ENCODE measurements around the gene BMP6. TPM values are rescaled to one million over a fixed set of nuclear protein-coding genes. Genes with fewer than 3 reads are reported as not detected.
A peak's percentile ranks its signal among the peaks of the same experiment; 100 is the strongest.

Gene BMP6
- total RNA-seq, 3 donors from 2014 or later = 3.5 to 11.1 (median 6.2) TPM

DNA sequence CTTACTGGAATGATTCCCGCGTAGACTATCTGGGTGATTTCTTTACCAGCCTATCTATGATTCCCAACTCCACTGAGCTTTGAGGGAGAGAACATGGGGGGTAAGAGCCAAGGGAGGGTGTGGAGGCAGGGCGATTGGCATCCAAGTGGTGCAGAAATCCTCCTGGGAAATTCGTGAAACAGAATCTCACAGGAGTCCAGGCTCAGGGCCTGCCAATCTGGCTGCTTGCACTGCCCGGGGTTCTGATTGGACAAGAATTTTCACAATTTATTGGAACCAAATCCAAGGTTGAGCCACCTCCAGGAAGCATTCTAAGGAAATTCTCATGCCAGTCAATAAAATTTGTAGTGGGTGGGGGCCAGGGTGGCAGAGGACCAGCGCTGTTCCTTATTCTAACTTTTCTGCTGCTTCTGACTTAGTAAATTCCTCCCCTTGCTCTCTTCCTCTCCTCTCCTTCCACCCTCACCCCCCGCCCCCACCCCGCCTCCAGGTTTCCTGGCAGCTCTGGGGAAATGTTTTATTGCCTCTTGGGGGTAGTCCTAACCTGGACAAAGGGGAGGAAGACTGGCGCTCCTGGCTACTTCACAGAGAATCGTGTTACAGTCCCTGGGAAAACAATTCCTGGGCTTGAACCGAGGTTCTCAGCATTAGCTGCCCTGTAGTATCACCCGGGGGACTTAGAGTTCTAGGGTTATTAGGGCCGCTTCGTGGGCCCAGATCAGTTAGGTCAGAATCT, 3.1 kb downstream of the BMP6 start:
- no peaks in the 10 kb centered on the region for H3K36me3 ChIP-seq
- H3K27me3 ChIP-seq = peaks cover 3 to 62% of the 10 kb centered on the region in 2 donors
- H3K4me1 ChIP-seq = peaks cover 0 to 11% of the 10 kb centered on the region in 2 donors
- no peak for DNase-seq (ENCODE audit: low spot score in 2 of 2)
- intact Hi-C loops (cut with DNase I; ENCODE audit: low total_unique reads) = no loop called here
- peak overlapping the region; percentile 59 to 89 (median 62) for H3K4me3 ChIP-seq
- H3K27ac ChIP-seq = peak overlapping the region in 1 of 2 donors; percentile 66
- TF ChIP-seq POLR2AphosphoS5 (IDR thresholded peaks at IDR 0.05) (no peak), POLR2A (IDR thresholded peaks at IDR 0.05) (no peak)
- TF ChIP-seq, protein P1, sequence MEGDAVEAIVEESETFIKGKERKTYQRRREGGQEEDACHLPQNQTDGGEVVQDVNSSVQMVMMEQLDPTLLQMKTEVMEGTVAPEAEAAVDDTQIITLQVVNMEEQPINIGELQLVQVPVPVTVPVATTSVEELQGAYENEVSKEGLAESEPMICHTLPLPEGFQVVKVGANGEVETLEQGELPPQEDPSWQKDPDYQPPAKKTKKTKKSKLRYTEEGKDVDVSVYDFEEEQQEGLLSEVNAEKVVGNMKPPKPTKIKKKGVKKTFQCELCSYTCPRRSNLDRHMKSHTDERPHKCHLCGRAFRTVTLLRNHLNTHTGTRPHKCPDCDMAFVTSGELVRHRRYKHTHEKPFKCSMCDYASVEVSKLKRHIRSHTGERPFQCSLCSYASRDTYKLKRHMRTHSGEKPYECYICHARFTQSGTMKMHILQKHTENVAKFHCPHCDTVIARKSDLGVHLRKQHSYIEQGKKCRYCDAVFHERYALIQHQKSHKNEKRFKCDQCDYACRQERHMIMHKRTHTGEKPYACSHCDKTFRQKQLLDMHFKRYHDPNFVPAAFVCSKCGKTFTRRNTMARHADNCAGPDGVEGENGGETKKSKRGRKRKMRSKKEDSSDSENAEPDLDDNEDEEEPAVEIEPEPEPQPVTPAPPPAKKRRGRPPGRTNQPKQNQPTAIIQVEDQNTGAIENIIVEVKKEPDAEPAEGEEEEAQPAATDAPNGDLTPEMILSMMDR (IDR thresholded peaks at IDR 0.05) = no peak
- no peaks in the 10 kb centered on the region for H3K9me3 ChIP-seq

DNA sequence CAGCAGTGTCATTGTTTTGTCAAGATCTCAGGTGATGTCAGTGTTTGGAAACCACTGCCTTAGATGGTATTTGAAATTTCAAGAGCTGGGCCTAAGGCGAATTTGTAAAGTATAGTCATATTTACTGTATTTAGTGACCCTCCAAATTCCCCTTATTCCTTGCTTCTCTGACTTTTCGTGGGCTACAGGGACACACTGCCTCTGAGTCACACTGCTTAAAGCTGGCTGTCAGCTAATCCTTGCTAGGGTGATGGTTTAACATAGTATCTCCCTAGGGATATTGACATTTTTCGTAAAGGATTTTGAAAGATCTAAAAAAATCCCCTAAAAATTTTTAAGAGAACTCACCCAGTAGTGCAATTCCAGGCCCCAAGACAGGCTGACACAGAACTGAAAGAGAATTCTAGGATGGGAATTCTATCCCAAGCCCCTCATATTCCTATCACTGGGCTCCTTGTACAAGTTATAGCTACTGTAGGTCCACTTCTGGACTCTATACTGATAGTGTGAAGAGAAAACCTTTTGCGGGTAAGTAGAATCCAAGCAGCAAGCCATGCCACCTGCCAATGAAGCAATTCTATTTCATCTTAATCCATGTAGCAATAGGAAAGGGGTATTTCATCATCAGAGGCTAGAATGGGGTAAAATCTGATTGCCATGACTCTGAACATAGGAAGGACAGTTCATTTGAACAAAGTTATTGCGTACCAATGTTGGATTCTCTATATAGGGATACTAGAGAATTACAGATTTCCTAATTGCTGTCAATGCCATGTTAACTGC, 4.3 kb downstream of the BMP6 start:
- intact Hi-C loops (cut with DNase I; ENCODE audit: low total_unique reads) = no loop called here
- Histone ChIP-seq H3K27ac (peak overlapping the region in 1 of 2 donors; percentile 66), H3K9me3 (no peaks in the 10 kb centered on the region), H3K4me3 (peak overlapping the region in 1 of 3 donors; percentile 89), H3K27me3 (peaks cover 3 to 62% of the 10 kb centered on the region in 2 donors), H3K4me1 (peaks cover 0 to 11% of the 10 kb centered on the region in 2 donors), H3K36me3 (no peaks in the 10 kb centered on the region)
- no peak for DNase-seq (ENCODE audit: low spot score in 2 of 2)
- no peak for TF ChIP-seq POLR2A (IDR thresholded peaks at IDR 0.05)
- TF ChIP-seq, protein P1 (IDR thresholded peaks at IDR 0.05) = no peak
- TF ChIP-seq POLR2AphosphoS5 (IDR thresholded peaks at IDR 0.05) = no peak

DNA sequence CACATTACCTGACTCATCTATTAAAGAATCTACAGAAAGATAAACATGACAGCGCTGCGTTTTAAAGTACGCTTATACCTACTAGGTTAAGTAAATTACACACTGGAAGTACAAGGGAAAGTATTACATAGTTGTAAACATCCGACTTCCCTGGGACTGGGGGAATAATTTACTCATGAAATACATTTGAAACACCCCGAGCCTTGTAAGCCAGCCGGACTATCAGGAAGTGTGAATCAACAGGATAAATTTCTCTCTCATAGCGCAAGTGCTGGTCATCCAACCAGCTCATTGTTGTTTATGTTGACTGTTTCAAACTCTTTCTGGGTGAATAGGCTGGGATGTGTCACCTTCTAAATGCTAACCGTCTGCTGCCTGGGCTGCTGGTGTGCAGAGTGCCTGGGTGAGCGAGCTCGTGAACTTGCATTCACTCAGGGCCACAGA, 4.9 kb downstream of the BMP6 start:
- no peak for DNase-seq (ENCODE audit: low spot score in 2 of 2)
- Histone ChIP-seq H3K4me1 (peaks cover 0 to 11% of the 10 kb centered on the region in 2 donors), H3K27me3 (peaks cover 3 to 58% of the 10 kb centered on the region in 2 donors), H3K4me3 (no peak overlapping the region), H3K9me3 (no peaks in the 10 kb centered on the region), H3K27ac (no peak overlapping the region), H3K36me3 (no peaks in the 10 kb centered on the region)
- no peak for TF ChIP-seq POLR2AphosphoS5 (IDR thresholded peaks at IDR 0.05)
- TF ChIP-seq, protein P1 (IDR thresholded peaks at IDR 0.05) = no peak
- no peak for TF ChIP-seq POLR2A (IDR thresholded peaks at IDR 0.05)
- intact Hi-C loops (cut with DNase I; ENCODE audit: low total_unique reads) = no loop called here

DNA sequence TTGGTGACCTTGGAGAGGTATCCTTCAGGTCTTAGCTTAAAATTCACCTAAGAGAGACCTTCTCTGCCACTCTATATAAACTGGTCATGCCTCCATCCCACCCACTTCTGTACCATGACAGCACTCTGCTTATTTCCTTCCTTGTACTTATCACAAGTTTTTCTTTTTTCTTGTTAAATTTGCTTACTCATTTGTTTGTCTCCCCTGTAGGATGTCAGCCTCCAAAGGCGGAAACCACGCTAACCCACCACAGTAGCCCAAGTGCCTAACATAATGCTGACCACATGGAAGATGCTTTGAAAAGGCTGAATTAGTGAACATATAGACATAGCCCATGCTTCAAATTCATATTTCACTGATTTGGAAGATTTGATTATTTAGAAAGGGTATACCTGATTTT, 5.4 kb downstream of the BMP6 start:
- H3K27ac ChIP-seq = no peak overlapping the region
- no peaks in the 10 kb centered on the region for H3K9me3 ChIP-seq
- intact Hi-C loops (cut with DNase I; ENCODE audit: low total_unique reads) = no loop called here
- peaks cover 0 to 11% of the 10 kb centered on the region in 2 donors for H3K4me1 ChIP-seq
- no peaks in the 10 kb centered on the region for H3K36me3 ChIP-seq
- no peak overlapping the region for H3K4me3 ChIP-seq
- TF ChIP-seq, protein P1 (IDR thresholded peaks at IDR 0.05) = no peak
- no peak for TF ChIP-seq POLR2A (IDR thresholded peaks at IDR 0.05)
- TF ChIP-seq POLR2AphosphoS5 (IDR thresholded peaks at IDR 0.05) = no peak
- peaks cover 3 to 53% of the 10 kb centered on the region in 2 donors for H3K27me3 ChIP-seq
- DNase-seq (ENCODE audit: low spot score in 2 of 2) = no peak

DNA sequence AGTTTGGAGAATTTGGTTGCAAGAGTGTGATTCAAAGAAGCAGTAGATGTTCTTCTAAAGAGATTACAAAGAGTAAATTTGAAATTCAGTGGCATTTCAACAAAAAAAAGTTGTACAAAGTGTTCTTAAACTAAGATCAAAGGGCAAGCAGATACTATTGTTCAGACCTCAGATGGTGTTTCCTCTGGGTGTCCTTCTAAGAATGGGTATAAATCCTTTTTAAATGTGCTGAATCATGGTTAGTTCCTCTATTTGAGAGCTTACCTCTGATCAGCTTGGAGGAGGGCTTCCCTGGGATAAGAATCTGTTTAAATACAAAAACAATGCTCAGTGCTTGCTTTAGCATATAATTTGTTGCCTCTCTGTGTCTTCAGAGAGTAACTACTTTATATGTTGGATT, 6.3 kb downstream of the BMP6 start:
- peaks cover 0 to 46% of the 10 kb centered on the region in 2 donors for H3K27me3 ChIP-seq

More for the DNA sequence above, 6.3 kb downstream of the BMP6 start:
- no peaks in the 10 kb centered on the region for H3K36me3 ChIP-seq
- intact Hi-C loops (cut with DNase I; ENCODE audit: low total_unique reads) = no loop called here
- H3K27ac ChIP-seq = no peak overlapping the region
- peaks cover 0 to 6% of the 10 kb centered on the region in 2 donors for H3K4me1 ChIP-seq
- no peak overlapping the region for H3K4me3 ChIP-seq
- DNase-seq (ENCODE audit: low spot score in 2 of 2) = no peak
- no peaks in the 10 kb centered on the region for H3K9me3 ChIP-seq
- TF ChIP-seq, protein P1 (IDR thresholded peaks at IDR 0.05) = no peak
- TF ChIP-seq POLR2AphosphoS5 (IDR thresholded peaks at IDR 0.05) (no peak), POLR2A (IDR thresholded peaks at IDR 0.05) (no peak)

Data from breast epithelium (tissue), 4 donors.